ENCODE measurements around the gene GJB3.
"Not testable (repeated sequence)": the region's sequence is repeated elsewhere in the genome, so short reads cannot be mapped to it uniquely, and the experiment has no call there.

The GJB3 gene

GRCh38 chr1:34781071-34781843 lies at the start of gene GJB3:
Gene GJB3, plus strand, starts transcription at chr1:34781214. Its CDS starts 3,549 bp downstream, at chr1:34784763.
- no peak for DNase-seq

GRCh38 chr1:34732831-34733230 lies 48.2 kb upstream of the GJB3 start:
- not testable (repeated sequence) for DNase-seq

- DNase-seq = no peak
These were observed 44.3 kb upstream of the GJB3 start for GRCh38 chr1:34736692-34737091.

GRCh38 chr1:34737236-34737635 lies 43.8 kb upstream of the GJB3 start:
- not testable (repeated sequence) for DNase-seq

GRCh38 chr1:34739613-34740012 lies 41.4 kb upstream of the GJB3 start:
- no peak for DNase-seq

- DNase-seq = no peak
These were observed 40.7 kb upstream of the GJB3 start for GRCh38 chr1:34740161-34740868.

- peak; percentile 27 for DNase-seq
These were observed 38.2 kb upstream of the GJB3 start for GRCh38 chr1:34742667-34743270.

- no peak for DNase-seq
These were observed 37.2 kb upstream of the GJB3 start for GRCh38 chr1:34743775-34744174.

GRCh38 chr1:34744851-34745250 lies 36.2 kb upstream of the GJB3 start:
- DNase-seq = no peak

- no peak for DNase-seq
These were observed 35.3 kb upstream of the GJB3 start for GRCh38 chr1:34745666-34746065.

- no peak for DNase-seq
These were observed 34.9 kb upstream of the GJB3 start for GRCh38 chr1:34746101-34746500.

- DNase-seq = no peak
These were observed 34.0 kb upstream of the GJB3 start for GRCh38 chr1:34746785-34747637.

GRCh38 chr1:34747638-34747941 lies 33.4 kb upstream of the GJB3 start:
- DNase-seq = no peak

GRCh38 chr1:34749992-34750391 lies 31.0 kb upstream of the GJB3 start:
- DNase-seq = no peak

- DNase-seq = no peak
These were observed 30.4 kb upstream of the GJB3 start for GRCh38 chr1:34750610-34751009.

- DNase-seq = no peak
These were observed 27.9 kb upstream of the GJB3 start for GRCh38 chr1:34753163-34753562.

- DNase-seq = no peak
These were observed 25.9 kb upstream of the GJB3 start, which contains the start of gene GJB5 for GRCh38 chr1:34754964-34755637. Gene GJB5, plus strand, starts transcription at chr1:34755047. Its CDS starts 2,284 bp downstream, at chr1:34757331.

GRCh38 chr1:34755961-34756360 lies 25.1 kb upstream of the GJB3 start:
- DNase-seq = no peak

- DNase-seq = no peak
These were observed 23.6 kb upstream of the GJB3 start for GRCh38 chr1:34757386-34757785.

GRCh38 chr1:34758751-34759150 lies 22.3 kb upstream of the GJB3 start:
- no peak for DNase-seq

GRCh38 chr1:34759503-34760357 lies 21.3 kb upstream of the GJB3 start, which contains the start of gene GJB4:
Gene GJB4, plus strand, starts transcription at chr1:34759740. Its CDS starts 1,515 bp downstream, at chr1:34761255.
- no peak for DNase-seq
